Tibial nerve (tissue), 4 donors: ENCODE results near the gene MED26. TPM values are rescaled to one million over a fixed set of nuclear protein-coding genes. Genes with fewer than 3 reads are reported as not detected.

Experiments
- DNase-seq, 2 donors: peaks; one replicate each; pipeline ENCODE4 v3.0.0-alpha.2; 2019; ENCODE audit warnings: low spot score in 2 of 2
- H3K27ac ChIP-seq, 4 donors: fragments of 200-600 bp; sonication (generic) in 3 of 4; one replicate each; pipeline ENCODE4 v1.5.1; 2017 to 2019; ENCODE audit warnings: mild to moderate bottlenecking in 1 of 4
- H3K27me3 ChIP-seq, 2 donors: fragments of 200-600 bp; sonication (generic) in 1 of 2; one replicate each; pipeline versions ENCODE4 v1.5.1 to v1.6.0; 2017 to 2019
- H3K36me3 ChIP-seq, 3 donors: fragments of 200-600 bp; sonication (generic); one replicate each; pipeline ENCODE4 v1.5.1; 2018 to 2019
- H3K4me1 ChIP-seq, 4 donors: fragments of 200-600 bp; sonication (generic) in 3 of 4; one replicate each; pipeline ENCODE4 v1.5.1; 2017 to 2019
- H3K4me3 ChIP-seq, 4 donors: fragments of 200-600 bp; sonication (generic) in 3 of 4; one replicate each; pipeline ENCODE4 v1.5.1; 2017 to 2019; ENCODE audit warnings: mild to moderate bottlenecking in 1 of 4, moderate library complexity in 1 of 4
- H3K9me3 ChIP-seq, 4 donors: fragments of 200-600 bp; sonication (generic) in 3 of 4; one replicate each; pipeline ENCODE4 v1.5.1; 2017 to 2019
- EP300 ChIP-seq, 2 donors: sonication (generic); formaldehyde crosslinking; IDR thresholded peaks; one replicate each; pipeline ENCODE4 v1.6.1; 2017; ENCODE audit warnings: antibody characterized with exemption in 2 of 2, mild to moderate bottlenecking in 1 of 2
- POLR2A ChIP-seq, 2 donors: fragments of 450-650 bp; IDR thresholded peaks; one replicate each; pipeline ENCODE4 v1.6.1; 2017; ENCODE audit warnings: antibody characterized with exemption in 2 of 2, mild to moderate bottlenecking in 2 of 2, moderate library complexity in 2 of 2
- WGBS, 2 donors: methylation state at CpG; one replicate each; pipeline ENCODE4 v1.1.5; 2018; 5-methylcytosine and 5-hydroxymethylcytosine counted together
- total RNA-seq, 4 donors: library from RNA; depleted of rRNA; stranded (reverse); fragments of >200 nt; gene quantifications; one replicate each; pipeline ENCODE4 v1.1.0, GENCODE V29; 2016
- TF ChIP-seq, protein P1 (sequence below), 5 experiments: fragments of 200-600 bp in 3 of 5; fragments of 450-650 bp in 2 of 5; sonication (generic) in 3 of 5; IDR thresholded peaks; one replicate each; pipeline ENCODE4 v1.5.1; 2016 to 2019; ENCODE audit warnings: antibody characterized with exemption in 5 of 5, mild to moderate bottlenecking in 3 of 5, moderate library complexity in 2 of 5

The MED26 gene
- total RNA-seq, 4 donors from 2014 or later = 6.1 to 14.2 (median 11.7) TPM

DNA sequence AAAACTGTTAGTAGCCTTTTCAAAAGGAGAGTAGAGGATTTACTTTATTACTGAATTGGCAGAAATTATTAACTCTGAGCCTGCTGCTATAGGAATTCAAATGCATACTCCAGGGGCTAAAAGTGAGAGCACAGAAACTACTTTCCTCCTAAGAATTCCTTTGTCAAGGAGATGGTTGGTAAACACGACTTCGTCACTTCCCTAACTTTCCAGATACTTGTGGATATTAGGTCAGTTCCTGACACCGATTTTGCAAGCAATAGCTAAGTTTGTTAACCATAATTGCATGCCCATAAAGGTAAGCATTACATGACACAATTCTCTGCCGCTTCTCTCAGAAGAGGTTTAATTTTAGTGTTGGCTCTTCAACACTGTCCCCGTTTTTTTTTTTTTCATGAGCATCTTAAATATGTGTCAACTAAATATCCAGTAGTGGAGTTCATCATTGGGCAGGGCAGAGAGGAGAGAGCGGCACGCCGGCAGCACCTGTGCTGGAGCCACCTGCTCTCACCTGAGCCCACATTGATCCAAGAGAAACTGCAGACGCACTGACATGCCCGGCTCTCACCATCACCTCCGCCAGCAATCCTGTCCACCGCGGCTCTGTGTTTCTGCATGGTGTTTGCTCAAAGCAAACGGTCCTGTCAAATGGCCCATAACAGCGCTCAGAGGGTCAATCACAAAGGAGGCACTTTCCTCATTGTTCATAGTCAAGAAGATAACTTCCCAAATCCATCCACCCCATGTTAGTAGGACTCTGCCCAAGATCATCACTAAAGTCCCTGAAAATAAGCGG is 2.6 kb downstream of the MED26 start:
- Histone ChIP-seq H3K4me3 (no peak overlapping the region), H3K36me3 (peaks cover 0 to 12% (median 0%) of the 10 kb centered on the region in 3 donors), H3K4me1 (peaks cover 0 to 76% (median 23%) of the 10 kb centered on the region in 4 donors), H3K27ac (no peak overlapping the region), H3K27me3 (no peaks in the 10 kb centered on the region), H3K9me3 (no peaks in the 10 kb centered on the region)
- no peak for DNase-seq
- WGBS, 2 donors = 80 to 81% methylated on average over 16 of the region's 16 CpGs
- TF ChIP-seq, protein P1, sequence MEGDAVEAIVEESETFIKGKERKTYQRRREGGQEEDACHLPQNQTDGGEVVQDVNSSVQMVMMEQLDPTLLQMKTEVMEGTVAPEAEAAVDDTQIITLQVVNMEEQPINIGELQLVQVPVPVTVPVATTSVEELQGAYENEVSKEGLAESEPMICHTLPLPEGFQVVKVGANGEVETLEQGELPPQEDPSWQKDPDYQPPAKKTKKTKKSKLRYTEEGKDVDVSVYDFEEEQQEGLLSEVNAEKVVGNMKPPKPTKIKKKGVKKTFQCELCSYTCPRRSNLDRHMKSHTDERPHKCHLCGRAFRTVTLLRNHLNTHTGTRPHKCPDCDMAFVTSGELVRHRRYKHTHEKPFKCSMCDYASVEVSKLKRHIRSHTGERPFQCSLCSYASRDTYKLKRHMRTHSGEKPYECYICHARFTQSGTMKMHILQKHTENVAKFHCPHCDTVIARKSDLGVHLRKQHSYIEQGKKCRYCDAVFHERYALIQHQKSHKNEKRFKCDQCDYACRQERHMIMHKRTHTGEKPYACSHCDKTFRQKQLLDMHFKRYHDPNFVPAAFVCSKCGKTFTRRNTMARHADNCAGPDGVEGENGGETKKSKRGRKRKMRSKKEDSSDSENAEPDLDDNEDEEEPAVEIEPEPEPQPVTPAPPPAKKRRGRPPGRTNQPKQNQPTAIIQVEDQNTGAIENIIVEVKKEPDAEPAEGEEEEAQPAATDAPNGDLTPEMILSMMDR (IDR thresholded peaks at IDR 0.05) = no peak
- TF ChIP-seq EP300 (IDR thresholded peaks at IDR 0.05) = no peak
- no peak for TF ChIP-seq POLR2A (IDR thresholded peaks at IDR 0.05)

DNA sequence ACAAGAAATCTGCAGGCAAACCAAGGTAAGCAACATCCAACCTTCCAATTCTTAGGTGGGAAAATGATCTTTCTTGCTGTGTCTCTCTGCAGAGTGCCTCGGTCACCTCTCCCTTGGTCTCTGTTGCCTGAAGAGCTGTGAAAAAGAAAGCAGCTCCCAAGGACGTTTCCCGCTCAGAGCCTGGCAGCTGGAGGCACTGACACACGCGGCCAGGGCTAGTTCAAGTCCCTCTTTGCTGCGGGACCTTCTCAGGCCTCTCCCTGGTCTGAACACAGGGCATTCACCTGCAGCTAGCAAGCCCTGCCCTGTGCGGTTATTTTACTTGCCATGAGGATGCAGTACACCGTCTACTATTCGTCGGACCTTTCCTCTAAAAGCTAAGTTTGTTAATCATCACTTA is 3.8 kb downstream of the MED26 start:
- H3K4me1 ChIP-seq = peaks cover 0 to 79% (median 26%) of the 10 kb centered on the region in 4 donors
- TF ChIP-seq EP300 (IDR thresholded peaks at IDR 0.05) = no peak
- TF ChIP-seq, protein P1 (IDR thresholded peaks at IDR 0.05) = no peak
- TF ChIP-seq POLR2A (IDR thresholded peaks at IDR 0.05) = no peak
- no peak overlapping the region for H3K27ac ChIP-seq
- H3K4me3 ChIP-seq = no peak overlapping the region
- no peaks in the 10 kb centered on the region for H3K9me3 ChIP-seq
- H3K27me3 ChIP-seq = no peaks in the 10 kb centered on the region
- peaks cover 0 to 12% (median 0%) of the 10 kb centered on the region in 3 donors for H3K36me3 ChIP-seq
- 82 to 85% methylated on average over 10 of the region's 10 CpGs for WGBS, 2 donors
- no peak for DNase-seq

DNA sequence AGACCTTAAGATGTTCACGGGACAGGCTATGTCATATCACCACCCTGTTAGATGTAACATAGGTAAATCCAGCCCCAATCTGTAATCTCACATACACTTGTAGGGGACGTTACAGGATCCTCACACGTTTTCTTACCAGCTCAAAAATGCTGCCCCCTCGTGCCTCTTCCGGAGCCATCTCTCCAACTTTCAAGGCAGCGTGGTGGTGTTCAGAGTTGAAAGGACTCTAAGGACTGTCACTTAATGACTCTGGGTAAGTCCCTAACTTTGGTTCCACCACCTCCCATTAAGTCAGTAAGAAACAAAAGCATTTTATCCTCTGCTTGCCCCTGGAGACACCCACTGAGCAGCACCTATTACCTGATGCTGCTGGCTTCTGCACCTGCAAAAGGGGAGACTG is 4.4 kb downstream of the MED26 start:
- Histone ChIP-seq H3K27ac (no peak overlapping the region), H3K27me3 (no peaks in the 10 kb centered on the region), H3K9me3 (no peaks in the 10 kb centered on the region), H3K4me3 (no peak overlapping the region), H3K4me1 (peaks cover 0 to 80% (median 23%) of the 10 kb centered on the region in 4 donors), H3K36me3 (peaks cover 0 to 12% (median 0%) of the 10 kb centered on the region in 3 donors)
- no peak for DNase-seq
- WGBS, 2 donors = 82 to 89% methylated on average over 6 of the region's 6 CpGs
- TF ChIP-seq, protein P1 (IDR thresholded peaks at IDR 0.05) = no peak
- no peak for TF ChIP-seq POLR2A (IDR thresholded peaks at IDR 0.05)
- TF ChIP-seq EP300 (IDR thresholded peaks at IDR 0.05) = no peak

DNA sequence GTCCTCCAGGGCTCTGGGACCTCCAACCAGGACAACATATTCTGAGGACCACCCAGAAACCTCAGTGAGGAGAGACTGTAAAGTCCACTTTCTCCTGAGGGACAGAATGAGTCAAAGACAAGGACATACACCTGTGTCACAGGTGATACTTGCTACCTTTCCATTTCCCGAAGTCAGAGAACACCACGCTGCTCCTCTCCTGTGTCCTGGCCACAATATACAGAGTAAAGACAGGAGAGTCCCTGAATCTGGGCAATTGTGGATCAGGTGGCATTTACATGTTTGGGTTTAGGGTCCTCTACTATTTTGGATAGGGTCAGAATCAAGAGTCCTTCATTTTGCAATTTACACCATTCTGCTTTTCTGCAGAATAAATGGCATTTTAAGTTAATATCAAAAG is 4.9 kb downstream of the MED26 start:
- no peak overlapping the region for H3K27ac ChIP-seq
- H3K4me3 ChIP-seq = no peak overlapping the region
- H3K36me3 ChIP-seq = peaks cover 0 to 12% (median 0%) of the 10 kb centered on the region in 3 donors
- H3K9me3 ChIP-seq = no peaks in the 10 kb centered on the region
- no peak for DNase-seq
- TF ChIP-seq, protein P1 (IDR thresholded peaks at IDR 0.05) = no peak
- no peak for TF ChIP-seq POLR2A (IDR thresholded peaks at IDR 0.05)
- no peak for TF ChIP-seq EP300 (IDR thresholded peaks at IDR 0.05)
- WGBS, 2 donors = 88 to 96% methylated on average over 2 of the region's 2 CpGs
- H3K27me3 ChIP-seq = no peaks in the 10 kb centered on the region
- peaks cover 0 to 85% (median 23%) of the 10 kb centered on the region in 4 donors for H3K4me1 ChIP-seq

DNA sequence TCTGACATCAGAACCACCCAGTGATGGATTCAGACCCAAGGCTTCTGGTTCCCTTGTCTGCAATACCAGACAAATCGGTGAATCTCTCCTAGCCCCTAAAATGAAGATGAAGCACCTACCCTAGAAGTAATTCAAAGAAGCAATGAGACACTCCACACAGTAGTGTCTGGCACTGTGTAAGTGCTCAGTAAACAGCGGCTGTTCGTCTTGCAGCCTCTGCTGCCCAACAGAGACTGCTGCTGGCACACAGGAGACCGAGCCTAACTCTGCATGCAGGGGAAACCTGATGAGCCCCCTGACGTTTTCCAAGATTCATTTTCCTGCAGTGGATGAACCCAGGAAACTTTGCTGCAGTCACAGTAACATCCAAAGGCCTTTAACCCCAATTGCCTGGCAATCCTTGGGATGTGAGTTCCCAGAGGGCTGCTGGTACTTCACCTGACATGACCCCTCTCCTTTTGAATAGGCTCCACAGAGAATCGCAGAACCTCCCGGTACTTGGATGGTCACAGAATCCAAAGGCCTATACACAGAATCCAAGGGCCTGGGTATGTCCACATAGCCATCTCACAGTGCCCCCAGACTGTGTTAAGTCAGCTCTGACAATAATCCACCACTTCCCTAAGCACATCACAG is 6.7 kb downstream of the MED26 start:
- Histone ChIP-seq H3K27me3 (no peaks in the 10 kb centered on the region), H3K4me1 (peaks cover 0 to 91% (median 15%) of the 10 kb centered on the region in 4 donors), H3K27ac (peak overlapping the region in 1 of 4 donors; percentile 28), H3K9me3 (no peaks in the 10 kb centered on the region), H3K4me3 (no peak overlapping the region), H3K36me3 (peaks cover 0 to 12% (median 0%) of the 10 kb centered on the region in 3 donors)
- no peak for DNase-seq
- TF ChIP-seq EP300 (IDR thresholded peaks at IDR 0.05) (no peak), POLR2A (IDR thresholded peaks at IDR 0.05) (no peak)
- TF ChIP-seq, protein P1 (IDR thresholded peaks at IDR 0.05) = no peak
- 48 to 61% methylated on average over 7 of the region's 7 CpGs for WGBS, 2 donors
